ENCODE results near the gene ZNF133. TPM values are rescaled to one million over a fixed set of nuclear protein-coding genes. Genes with fewer than 3 reads are reported as not detected.

ZNF133 gene
- total RNA-seq, 1 experiment from 2014 or later: 22.8 TPM

DNA sequence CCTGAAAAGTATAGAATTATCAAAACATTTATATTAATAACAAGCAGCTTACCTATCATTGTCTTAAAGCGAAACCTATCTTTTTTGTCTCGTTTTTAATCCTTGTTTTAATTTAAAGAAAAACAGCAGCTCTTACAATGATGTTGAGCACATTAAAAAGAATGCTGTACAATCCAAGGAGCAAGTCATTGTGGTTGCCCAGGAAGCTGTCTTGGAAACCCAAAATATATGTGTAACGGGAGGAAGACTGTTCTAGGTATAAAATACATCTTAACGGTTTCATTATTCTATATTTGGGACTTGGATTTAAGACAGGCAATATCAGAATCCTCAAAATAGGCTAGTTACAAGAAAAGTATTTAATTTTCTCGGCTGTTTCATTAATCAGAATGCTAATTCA, 21.7 kb downstream of the ZNF133 start:
- no peak overlapping the region for H2AFZ ChIP-seq
- no peaks in the 10 kb centered on the region for H3F3A ChIP-seq (ENCODE audit: insufficient read depth, low read depth)
- H3K9me3 ChIP-seq (ENCODE audit: insufficient read depth, low read depth): peaks cover 4% of the 10 kb centered on the region; the same call in 1 of the 2 replicates
- peaks cover 11% of the 10 kb centered on the region for H3K36me3 ChIP-seq (ENCODE audit: low read depth)
- no peak overlapping the region for H3K4me3 ChIP-seq
- no peaks in the 10 kb centered on the region for H3K79me2 ChIP-seq (ENCODE audit: low read depth)
- intact Hi-C loops (cut with micrococcal nuclease; ENCODE audit: unreplicated experiment): no loop called here
- ChIA-PET CTCF (no interaction called here), POLR2A (ENCODE audit: unreplicated experiment) (no interaction called here)
- BruUV-seq (replicated peaks): no TSS peak
- no peak for TF ChIP-seq EZH2 (IDR thresholded peaks at IDR 0.05; ENCODE audit: low read depth)
- no peak for TF ChIP-seq CTCF (conservative IDR thresholded peaks at IDR 0.05)
- H3K27me3 ChIP-seq (ENCODE audit: insufficient read depth, low read depth): no peaks in the 10 kb centered on the region
- no peaks in the 10 kb centered on the region for H3K9me2 ChIP-seq (ENCODE audit: insufficient read depth)
- no peak for DNase-seq
- H4K20me1 ChIP-seq (ENCODE audit: insufficient read depth): no peaks in the 10 kb centered on the region
- H3K4me2 ChIP-seq: no peak overlapping the region
- H3K27ac ChIP-seq: no peak overlapping the region
- H3K4me1 ChIP-seq (replicated peaks; ENCODE audit: insufficient read depth): peaks cover 5% of the 10 kb centered on the region; the same call in 1 of the 2 replicates

DNA sequence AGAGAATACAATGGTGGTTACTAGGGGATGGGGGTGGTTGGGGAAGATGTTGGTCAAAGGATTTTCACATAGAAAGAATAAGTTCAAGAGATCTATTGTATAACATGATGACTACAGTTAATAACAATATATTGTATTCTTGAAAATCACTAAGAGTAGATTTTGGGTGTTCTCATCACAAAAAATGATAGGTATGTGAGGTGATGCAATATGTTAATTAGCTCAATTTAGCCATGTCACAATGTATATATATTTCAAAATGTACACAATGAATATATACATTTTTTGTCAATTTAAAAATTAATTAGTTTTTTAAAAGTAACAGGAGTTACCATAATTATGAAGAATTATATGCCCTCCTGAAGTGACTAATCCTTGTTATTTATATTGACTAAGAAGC, 22.3 kb downstream of the ZNF133 start:
- no peak overlapping the region for H3K4me3 ChIP-seq
- no peaks in the 10 kb centered on the region for H4K20me1 ChIP-seq (ENCODE audit: insufficient read depth)
- H3K27me3 ChIP-seq (ENCODE audit: insufficient read depth, low read depth): no peaks in the 10 kb centered on the region
- no TSS peak for BruUV-seq (replicated peaks)
- no peaks in the 10 kb centered on the region for H3K79me2 ChIP-seq (ENCODE audit: low read depth)
- H3F3A ChIP-seq (ENCODE audit: insufficient read depth, low read depth): no peaks in the 10 kb centered on the region
- POLR2A ChIA-PET (ENCODE audit: unreplicated experiment): no interaction called here
- no peak for TF ChIP-seq EZH2 (IDR thresholded peaks at IDR 0.05; ENCODE audit: low read depth)
- TF ChIP-seq CTCF (conservative IDR thresholded peaks at IDR 0.05): no peak
- H3K36me3 ChIP-seq (ENCODE audit: low read depth): peaks cover 15% of the 10 kb centered on the region
- H3K27ac ChIP-seq: no peak overlapping the region
- H3K9me2 ChIP-seq (ENCODE audit: insufficient read depth): no peaks in the 10 kb centered on the region
- CTCF ChIA-PET: no interaction called here
- DNase-seq: no peak
- peaks cover 4% of the 10 kb centered on the region; the same call in 1 of the 2 replicates for H3K9me3 ChIP-seq (ENCODE audit: insufficient read depth, low read depth)
- no peak overlapping the region for H3K4me2 ChIP-seq
- no peak overlapping the region for H2AFZ ChIP-seq
- intact Hi-C loops (cut with micrococcal nuclease; ENCODE audit: unreplicated experiment): no loop called here
- H3K4me1 ChIP-seq (replicated peaks; ENCODE audit: insufficient read depth): peaks cover 5% of the 10 kb centered on the region; the same call in 1 of the 2 replicates

- Histone ChIP-seq H2AFZ (no peak overlapping the region), H3K36me3 (ENCODE audit: low read depth) (peaks cover 16% of the 10 kb centered on the region), H3K9me3 (ENCODE audit: insufficient read depth, low read depth) (peaks cover 4% of the 10 kb centered on the region; the same call in 1 of the 2 replicates), H4K20me1 (ENCODE audit: insufficient read depth) (no peaks in the 10 kb centered on the region), H3K4me2 (no peak overlapping the region), H3K9me2 (ENCODE audit: insufficient read depth) (no peaks in the 10 kb centered on the region), H3K4me1 (replicated peaks; ENCODE audit: insufficient read depth) (peaks cover 5% of the 10 kb centered on the region; the same call in 1 of the 2 replicates), H3K27me3 (ENCODE audit: insufficient read depth, low read depth) (no peaks in the 10 kb centered on the region), H3K27ac (no peak overlapping the region), H3K79me2 (ENCODE audit: low read depth) (no peaks in the 10 kb centered on the region), H3K4me3 (no peak overlapping the region), H3F3A (ENCODE audit: insufficient read depth, low read depth) (no peaks in the 10 kb centered on the region)
- ChIA-PET POLR2A (ENCODE audit: unreplicated experiment) (no interaction called here), CTCF (no interaction called here)
- no peak for DNase-seq
- intact Hi-C loops (cut with micrococcal nuclease; ENCODE audit: unreplicated experiment): no loop called here
- TF ChIP-seq CTCF (conservative IDR thresholded peaks at IDR 0.05): no peak
- no peak for TF ChIP-seq EZH2 (IDR thresholded peaks at IDR 0.05; ENCODE audit: low read depth)
- BruUV-seq (replicated peaks): no TSS peak
Observed at GRCh38 chr20:18312723-18313122, 24.4 kb downstream of the ZNF133 start.

Data from PC-9 (cell line).